Measurements from ENCODE around the gene EID1.

GRCh38 chr15:48880070-48880634 lies 2.2 kb downstream of the EID1 start:
- TF ChIP-seq CTCF (IDR thresholded peaks at IDR 0.05; ENCODE audit: low read length) (no peak), EZH2 (optimal IDR thresholded peaks at IDR 0.05; ENCODE audit: low read depth, low read length) (no peak)

Data from MM.1S (cell line).